GM21723 (cell line): Measurements from ENCODE around the gene KLHL26.

Experiments
- ATAC-seq: cut with Tn5 transposase; IDR thresholded peaks from one replicate; pipeline ENCODE4 v1.9.1; 2021; ENCODE audit warnings: mild to moderate bottlenecking, moderate library complexity; ENCODE audit not compliant: unreplicated experiment

KLHL26 gene

GRCh38 chr19:18646535-18647370, 9.9 kb downstream of the KLHL26 start:
- ATAC-seq = no peak

GRCh38 chr19:18647371-18647767, 10.5 kb downstream of the KLHL26 start:
- ATAC-seq = no peak

GRCh38 chr19:18647807-18648206, 11.0 kb downstream of the KLHL26 start:
- no peak for ATAC-seq

GRCh38 chr19:18648973-18649315, 12.1 kb downstream of the KLHL26 start:
- no peak for ATAC-seq

DNA sequence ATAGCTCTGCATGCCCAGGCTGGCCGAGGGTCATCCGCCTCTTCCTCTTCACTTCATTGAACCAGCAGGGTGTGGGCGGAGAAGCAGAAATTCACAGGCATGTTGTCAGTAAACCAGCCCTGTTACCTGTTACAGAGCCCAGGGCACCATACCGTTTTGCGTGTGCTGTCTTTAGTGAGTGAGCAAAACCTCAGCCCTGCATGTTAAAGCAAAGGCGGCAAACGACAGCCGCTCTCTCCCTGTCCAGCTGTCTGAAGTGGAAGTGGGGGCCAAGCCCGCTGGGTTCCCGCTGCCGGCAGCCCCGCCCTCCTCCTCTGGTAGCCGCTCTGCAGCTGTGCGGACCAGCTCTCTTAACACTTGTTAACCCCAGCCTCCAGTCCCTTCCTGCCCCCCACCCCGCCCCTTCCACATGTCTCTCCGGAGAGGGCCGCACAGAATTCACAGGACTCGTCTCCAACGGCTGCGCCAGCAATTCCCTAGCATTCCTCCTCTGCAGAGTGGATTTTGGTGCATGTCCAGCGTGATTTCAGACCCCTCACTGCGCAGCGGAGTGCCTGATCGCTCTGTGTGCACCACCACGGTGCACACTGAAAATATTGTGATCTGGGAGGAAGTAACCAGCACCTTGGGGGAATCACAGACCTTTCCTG, 12.7 kb downstream of the KLHL26 start:
- no peak for ATAC-seq

DNA sequence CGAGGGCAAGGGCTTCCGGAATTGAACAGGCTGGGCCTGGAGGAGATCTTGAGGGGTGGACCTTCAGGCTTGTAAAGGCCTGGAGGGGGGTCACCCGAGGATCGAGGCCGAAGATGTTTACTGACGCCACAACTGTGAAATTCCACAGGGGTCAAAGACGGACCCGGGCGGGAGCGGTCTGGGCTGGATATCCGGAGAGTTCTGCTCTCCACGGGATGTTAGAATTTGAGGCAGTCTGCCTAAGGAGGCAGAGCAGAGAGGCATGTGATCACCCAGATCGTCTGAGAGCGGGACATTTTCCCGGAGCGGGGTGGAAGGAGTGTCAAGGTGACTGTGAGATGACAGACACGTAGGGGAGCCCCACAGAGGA, 13.2 kb downstream of the KLHL26 start:
- ATAC-seq = no peak

DNA sequence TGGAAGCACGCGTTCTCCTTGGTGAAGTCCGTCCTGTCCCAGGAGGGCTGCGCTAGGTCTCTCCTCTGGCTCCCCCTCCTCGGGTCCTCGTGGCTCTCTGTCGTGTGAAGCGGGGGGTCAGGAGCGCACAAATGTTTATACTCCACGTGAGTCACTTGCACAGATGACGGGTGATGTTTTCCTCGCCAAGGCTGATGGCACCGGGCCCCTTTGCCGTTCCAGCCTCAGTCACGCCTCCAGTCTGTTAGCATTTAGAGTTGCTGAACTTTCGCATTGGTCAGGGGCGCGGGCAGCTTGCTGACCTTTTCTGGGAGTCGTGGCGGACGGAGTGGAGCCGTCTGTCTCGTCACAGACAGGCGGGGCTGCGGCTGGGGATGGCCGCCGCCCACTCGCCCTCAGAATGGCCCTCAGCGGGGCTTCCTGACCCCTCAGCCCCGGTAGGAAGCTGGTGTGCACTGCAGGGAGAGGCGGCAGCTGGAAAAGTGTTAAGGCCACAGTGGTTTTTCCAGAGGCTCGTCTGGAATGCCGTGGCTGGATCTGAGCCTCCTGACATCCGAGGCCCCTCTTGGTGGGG, 13.7 kb downstream of the KLHL26 start:
- ATAC-seq = no peak

DNA sequence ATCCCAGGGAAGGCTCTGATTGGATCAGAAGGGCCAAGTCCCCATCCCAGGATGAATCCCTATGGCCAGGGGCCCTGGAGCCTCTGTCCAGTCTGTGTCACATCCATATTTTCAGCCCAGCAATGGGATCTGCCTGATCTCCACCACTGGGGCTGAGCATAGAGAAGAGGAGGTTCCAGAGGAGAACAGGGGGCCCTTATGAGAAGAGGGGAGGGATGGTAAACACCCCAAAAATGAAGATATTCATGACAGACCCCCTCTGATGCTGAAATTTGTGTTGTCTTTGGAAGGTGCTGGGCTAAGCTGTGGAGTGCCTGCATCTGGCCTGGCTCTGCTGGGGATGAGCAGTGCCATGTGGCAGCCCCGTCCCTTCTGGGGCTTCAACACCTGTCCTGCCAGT, 14.5 kb downstream of the KLHL26 start:
- no peak for ATAC-seq

DNA sequence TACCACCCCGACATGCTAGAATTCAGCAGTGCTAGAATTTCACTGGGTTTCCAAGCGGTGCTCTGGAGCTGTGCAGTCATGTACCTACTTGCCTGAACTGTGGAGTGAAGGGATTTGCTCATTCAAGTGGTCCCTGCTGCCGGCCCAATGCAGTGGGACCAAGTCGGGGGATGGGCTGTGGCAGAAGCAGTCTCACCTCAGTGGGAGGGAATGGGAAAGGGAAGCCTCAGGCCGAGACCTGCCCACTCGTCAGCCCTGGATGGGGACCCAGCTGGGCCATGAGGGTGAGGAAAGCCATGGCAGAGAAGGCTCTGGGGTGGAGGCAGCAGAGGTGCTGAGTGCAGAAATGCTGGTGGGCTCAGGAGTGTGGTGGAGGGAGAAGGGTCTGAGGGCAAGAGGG, 14.9 kb downstream of the KLHL26 start:
- no peak for ATAC-seq

- no peak for ATAC-seq
These were observed 17.0 kb downstream of the KLHL26 start for GRCh38 chr19:18653853-18654252.

- no peak for ATAC-seq
These were observed 17.6 kb downstream of the KLHL26 start for GRCh38 chr19:18654469-18654868.

DNA sequence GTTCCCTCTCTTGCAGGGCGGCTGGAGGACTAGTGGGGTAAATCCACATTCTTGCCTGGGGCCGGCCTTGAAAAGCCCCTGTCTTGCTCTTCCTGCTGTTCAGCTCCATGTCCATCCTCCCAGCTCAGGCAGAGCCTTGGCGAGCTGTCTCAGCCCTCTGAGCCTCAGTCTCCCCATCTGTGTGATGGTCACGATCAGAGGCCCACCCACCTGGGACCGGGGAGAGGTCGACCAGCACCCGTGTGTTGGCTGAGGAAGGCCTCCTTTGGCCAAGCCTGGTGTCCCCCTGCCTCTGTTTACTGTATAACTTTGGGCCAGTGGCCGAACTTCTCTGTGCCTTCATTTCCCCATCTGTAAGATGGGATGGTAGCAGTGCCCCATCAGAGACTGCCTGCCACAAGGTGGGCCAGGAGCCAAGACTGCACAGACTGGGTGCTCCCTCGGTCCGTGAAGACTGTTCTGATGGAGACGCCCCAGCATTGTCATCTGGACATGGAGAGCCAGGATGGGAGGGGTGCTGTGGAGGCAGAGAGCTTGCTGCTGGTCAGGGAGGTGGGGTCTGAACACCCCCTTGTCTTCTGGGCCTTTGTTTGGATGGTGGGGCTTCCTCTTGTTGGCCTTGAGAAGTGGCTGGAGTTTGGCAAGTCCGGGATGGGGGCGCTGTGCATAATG, 18.5 kb downstream of the KLHL26 start:
- no peak for ATAC-seq

DNA sequence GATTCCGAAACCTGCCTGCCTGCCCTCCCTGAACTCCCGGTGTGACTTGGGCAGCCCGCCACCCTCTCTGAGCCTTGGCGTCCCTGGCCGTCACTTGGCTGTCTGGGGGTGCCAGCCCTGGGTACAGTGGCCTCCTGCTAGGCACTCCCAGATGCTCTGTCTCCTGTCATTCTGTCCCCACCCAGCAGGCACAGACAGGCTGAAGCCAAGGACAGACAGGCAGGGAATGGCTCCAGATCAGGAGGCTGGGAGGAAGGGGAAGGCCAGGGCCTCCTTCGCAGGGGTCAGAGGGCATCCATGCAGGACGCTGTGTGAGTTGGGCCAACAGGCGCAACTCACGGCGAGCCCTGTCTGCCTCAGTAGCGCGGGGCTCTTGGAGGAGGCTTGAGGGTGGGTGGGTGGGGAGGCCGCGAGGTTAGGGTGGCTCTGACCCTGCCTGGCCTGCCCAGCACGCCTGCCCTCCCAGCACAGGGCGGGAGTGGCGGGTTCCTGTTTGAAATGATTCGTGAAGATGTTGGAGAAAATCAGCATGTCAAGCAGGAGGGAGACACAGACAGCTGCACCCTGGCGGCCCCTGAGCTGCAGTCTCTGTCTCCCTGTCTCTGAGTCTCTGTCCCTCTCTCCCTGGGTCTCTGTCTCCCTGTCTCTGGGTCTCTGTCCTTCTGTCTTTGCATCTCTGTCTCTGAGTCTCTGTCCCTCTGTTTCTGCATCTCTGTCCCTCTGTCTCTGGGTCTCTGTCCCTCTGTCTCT, 19.7 kb downstream of the KLHL26 start:
- no peak for ATAC-seq

- ATAC-seq = no peak
These were observed 20.9 kb downstream of the KLHL26 start for GRCh38 chr19:18657590-18658365.

DNA sequence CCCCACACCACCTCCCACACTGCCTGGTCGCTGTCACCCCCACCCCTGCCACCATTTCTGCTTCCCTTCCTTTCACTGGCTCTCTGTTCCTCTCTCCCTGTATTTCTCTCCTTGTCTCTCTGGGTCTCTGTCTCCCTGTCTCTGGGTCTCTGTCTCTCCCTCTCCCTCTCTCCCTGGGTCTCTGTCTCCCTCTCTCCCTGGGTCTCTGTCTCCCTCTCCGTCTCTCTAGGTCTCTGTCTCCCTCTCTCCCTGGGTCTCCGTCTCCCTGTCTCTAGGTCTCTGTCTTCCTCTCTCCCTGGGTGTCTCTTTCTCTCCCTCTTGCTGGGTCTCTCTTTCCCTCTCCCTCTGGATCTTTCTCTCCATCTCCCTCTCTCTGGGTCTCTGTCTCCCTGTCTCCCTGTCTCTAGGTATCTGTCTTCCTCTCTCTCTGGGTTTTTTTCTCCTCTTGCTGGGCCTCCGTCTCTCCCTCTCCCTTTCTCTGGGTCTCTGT, 21.6 kb downstream of the KLHL26 start:
- ATAC-seq = no peak

- ATAC-seq = no peak
These were observed 22.6 kb downstream of the KLHL26 start for GRCh38 chr19:18659281-18660050.

GRCh38 chr19:18660051-18660910, 23.5 kb downstream of the KLHL26 start:
- no peak for ATAC-seq

DNA sequence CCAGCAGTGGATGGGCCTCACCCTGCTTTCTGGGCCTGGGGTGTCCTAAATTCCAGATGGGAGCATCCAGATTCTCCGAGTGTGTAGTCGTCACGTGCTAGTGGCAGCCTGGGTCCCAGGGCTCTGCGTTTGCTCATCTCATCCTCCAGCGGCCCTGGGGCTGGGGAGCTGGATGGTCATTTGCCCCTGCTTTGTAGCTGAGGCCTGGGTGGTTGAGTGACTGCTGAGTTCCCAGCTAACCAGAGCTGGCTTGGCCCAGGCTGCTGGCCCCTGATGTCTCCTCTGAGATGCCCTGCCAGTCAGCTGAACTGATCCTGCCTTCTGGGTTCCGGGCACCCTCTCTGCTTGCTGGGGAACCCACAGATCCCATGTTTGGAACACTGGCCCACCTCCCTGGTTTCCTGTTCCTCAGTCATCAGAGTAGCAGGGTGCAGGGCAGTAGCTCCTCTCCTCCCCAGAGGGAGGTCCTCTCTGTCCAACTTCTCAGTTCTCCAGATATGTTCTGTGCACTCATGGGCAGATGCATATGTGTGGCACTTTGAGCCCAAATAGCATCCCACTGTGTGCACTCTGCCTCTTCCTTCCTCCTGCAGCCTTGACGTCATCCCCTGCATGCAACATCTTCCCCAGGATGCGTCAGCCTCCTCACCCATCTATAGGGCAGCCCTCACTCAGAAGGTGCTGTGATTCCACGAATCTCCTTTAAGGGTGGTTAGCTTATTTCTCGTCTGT, 24.3 kb downstream of the KLHL26 start:
- ATAC-seq = no peak
